Subcutaneous abdominal adipose tissue (tissue), 5 donors: Measurements from ENCODE around the gene ATP5F1D.
A peak's percentile ranks its signal among the peaks of the same experiment; 100 is the strongest.

Source experiments
- H3K27ac ChIP-seq: one replicate; pipeline ENCODE4 v1.7.0; 2013; ENCODE audit warnings: low read depth, mild to moderate bottlenecking, inconsistent platforms, low read length, moderate library complexity
- H3K27me3 ChIP-seq, 5 donors: one replicate each; pipeline ENCODE4 v1.7.0; 2013; ENCODE audit warnings: low read length in 5 of 5, inconsistent platforms in 1 of 5; ENCODE audit not compliant: control insufficient read depth in 5 of 5, insufficient read depth in 4 of 5
- H3K36me3 ChIP-seq, 5 donors: one replicate each; pipeline ENCODE4 v1.7.0; 2013; ENCODE audit warnings: low read length in 5 of 5; ENCODE audit not compliant: control insufficient read depth in 5 of 5, insufficient read depth in 5 of 5
- H3K4me1 ChIP-seq, 5 donors: one replicate each; pipeline ENCODE4 v1.7.0; 2013; ENCODE audit warnings: low read length in 5 of 5, mild to moderate bottlenecking in 3 of 5, moderate library complexity in 1 of 5; ENCODE audit not compliant: control insufficient read depth in 5 of 5, insufficient read depth in 5 of 5
- H3K4me3 ChIP-seq, 5 donors: one replicate each; pipeline ENCODE4 v1.7.0; 2013; ENCODE audit warnings: low read length in 5 of 5, low read depth in 1 of 5
- H3K9ac ChIP-seq, 5 donors: one replicate each; pipeline ENCODE4 v1.7.0; 2013; ENCODE audit warnings: low read length in 5 of 5, mild to moderate bottlenecking in 4 of 5, moderate library complexity in 3 of 5
- H3K9me3 ChIP-seq, 5 donors: one replicate each; pipeline ENCODE4 v1.7.0; 2013; ENCODE audit warnings: low read length in 5 of 5; ENCODE audit not compliant: control insufficient read depth in 5 of 5
- donor health status: healthy.
- donor health status: healthy.
- donor health status: healthy.
- donor health status: healthy.
- donor health status: healthy.

ATP5F1D gene

DNA sequence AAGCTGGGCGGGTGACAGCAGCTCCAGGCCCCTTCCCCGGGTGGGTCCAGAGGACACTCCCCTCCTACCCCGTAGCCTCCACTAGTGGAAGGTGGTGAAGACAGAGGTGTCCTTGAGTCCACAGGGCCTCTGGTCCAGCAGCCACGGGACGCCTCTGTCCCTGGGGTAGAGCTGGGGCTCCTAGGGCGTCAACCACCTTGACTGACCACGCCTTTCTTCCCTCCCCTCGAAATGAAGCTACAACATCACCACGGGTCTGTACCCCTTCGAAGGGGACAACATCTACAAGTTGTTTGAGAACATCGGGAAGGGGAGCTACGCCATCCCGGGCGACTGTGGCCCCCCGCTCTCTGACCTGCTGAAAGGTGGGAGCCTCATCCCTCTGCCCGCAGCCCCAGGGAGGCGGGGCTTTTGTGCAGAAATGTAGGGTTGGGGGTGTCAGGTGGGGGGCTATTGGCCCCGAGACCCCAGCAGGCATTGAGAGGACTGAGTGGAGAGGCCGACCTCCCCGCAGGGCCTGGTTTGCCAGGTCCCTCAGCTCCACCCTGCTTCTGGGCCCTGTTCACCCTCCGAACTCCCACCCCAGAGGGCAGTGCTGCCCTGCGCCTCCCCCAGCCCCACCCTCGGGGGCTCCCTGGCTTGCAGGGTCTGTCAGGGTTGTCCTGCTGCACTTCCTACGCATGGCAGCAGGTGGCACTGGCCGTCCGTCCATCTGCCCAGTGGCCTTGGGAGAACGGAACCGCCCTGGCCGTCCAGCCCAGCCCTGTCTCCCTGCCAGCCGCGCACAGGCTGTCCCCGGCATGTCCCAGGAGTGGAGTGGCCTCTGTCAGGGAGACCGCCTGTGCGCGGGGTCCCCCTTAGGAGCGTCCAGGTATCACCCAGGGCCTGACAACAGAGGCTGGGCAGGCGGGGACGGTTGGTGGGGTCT, 20.3 kb upstream of the ATP5F1D start:
- no peak overlapping the region for H3K27ac ChIP-seq
- peaks cover 0 to 42% (median 17%) of the 10 kb centered on the region in 5 donors for H3K4me1 ChIP-seq
- H3K36me3 ChIP-seq = peaks cover 0 to 64% (median 45%) of the 10 kb centered on the region in 5 donors

DNA sequence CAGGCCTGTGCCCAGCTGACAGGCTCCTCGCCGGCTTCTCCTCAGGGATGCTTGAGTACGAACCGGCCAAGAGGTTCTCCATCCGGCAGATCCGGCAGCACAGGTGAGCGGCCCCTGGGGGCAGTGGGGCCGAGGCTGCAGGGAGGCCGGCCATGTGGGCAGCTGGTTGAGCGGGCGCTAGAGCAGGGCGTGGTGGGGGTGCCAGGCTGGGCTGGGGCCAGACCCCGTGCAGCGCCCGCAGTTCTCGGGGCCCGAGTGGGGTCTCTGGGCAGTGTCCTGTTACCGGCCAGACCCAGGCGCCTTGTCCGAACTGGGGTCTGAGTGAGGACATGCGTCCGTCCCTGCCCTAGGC, 19.7 kb upstream of the ATP5F1D start:
- peaks cover 0 to 67% (median 51%) of the 10 kb centered on the region in 5 donors for H3K36me3 ChIP-seq
- H3K4me1 ChIP-seq = peaks cover 0 to 36% (median 17%) of the 10 kb centered on the region in 5 donors
- H3K27ac ChIP-seq = no peak overlapping the region

More for the DNA sequence above, 20.3 kb upstream of the ATP5F1D start:
- Histone ChIP-seq H3K4me3 (no peak overlapping the region), H3K9ac (no peak overlapping the region), H3K9me3 (no peaks in the 10 kb centered on the region), H3K27me3 (no peaks in the 10 kb centered on the region)

DNA sequence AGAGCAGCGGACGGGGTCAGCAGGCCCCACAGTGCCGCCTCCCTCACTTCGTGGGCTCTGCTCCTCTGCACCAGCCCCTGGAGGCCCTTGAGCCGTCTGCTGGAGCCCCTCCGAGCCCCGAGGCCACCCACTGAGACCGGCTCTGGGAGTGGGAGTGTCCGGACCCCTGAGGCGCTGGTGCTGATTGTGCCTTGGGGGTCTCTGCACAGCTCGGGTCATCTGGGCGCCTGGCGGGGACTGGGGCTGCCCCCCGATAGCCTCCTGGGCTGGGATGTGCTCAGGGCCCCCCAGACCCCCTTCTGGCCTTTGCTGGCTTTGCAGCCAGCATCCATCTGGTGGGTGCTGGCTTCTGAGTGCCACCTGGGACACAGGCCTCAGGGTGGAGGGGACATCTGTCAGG, 19.2 kb upstream of the ATP5F1D start:
- Histone ChIP-seq H3K27me3 (no peaks in the 10 kb centered on the region), H3K36me3 (peaks cover 0 to 72% (median 56%) of the 10 kb centered on the region in 5 donors), H3K4me3 (no peak overlapping the region), H3K9ac (peak overlapping the region in 1 of 5 donors; percentile 10), H3K9me3 (no peaks in the 10 kb centered on the region), H3K27ac (no peak overlapping the region), H3K4me1 (peaks cover 0 to 31% (median 17%) of the 10 kb centered on the region in 5 donors)

More for the DNA sequence above, 19.7 kb upstream of the ATP5F1D start:
- Histone ChIP-seq H3K9me3 (no peaks in the 10 kb centered on the region), H3K27me3 (no peaks in the 10 kb centered on the region), H3K9ac (no peak overlapping the region), H3K4me3 (no peak overlapping the region)

DNA sequence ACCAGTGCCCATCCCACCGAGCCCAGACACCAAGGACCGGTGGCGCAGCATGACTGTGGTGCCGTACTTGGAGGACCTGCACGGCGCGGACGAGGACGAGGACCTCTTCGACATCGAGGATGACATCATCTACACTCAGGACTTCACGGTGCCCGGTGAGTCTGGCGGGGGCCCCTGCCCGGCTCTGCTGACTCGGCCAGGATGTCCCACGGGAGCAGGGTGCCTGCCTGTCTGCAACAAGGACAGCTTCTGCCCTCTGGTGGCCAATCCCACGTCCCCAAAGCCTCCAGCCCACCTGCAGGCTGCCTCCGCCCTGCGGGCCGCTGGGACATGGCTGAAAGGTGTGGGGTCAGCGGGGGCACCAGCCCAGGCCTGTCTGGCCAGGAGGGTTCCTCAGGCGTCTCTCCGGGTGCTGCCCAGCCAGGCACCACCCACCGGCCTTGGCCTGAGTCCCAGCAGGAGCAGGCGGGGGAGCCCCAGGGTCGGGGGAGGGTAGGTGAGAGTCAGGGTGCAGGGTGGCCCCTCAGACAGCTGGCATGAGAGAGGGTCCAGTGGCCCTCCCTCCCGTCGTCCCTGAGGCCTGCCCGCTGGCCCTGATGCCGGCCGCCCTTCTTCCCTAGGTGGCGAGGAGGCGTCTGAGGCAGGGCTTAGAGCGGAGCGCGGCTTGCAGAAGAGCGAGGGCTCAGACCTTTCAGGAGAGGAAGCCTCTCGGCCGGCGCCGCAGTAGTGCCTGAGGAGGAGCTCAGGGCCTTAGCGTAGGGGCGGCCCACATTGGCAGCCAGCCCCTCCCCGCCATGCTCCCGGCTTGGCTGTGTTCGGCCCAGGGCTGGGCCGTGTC, 18.3 kb upstream of the ATP5F1D start:
- Histone ChIP-seq H3K9ac (peak overlapping the region in 1 of 5 donors; percentile 10), H3K4me3 (no peak overlapping the region), H3K27me3 (no peaks in the 10 kb centered on the region), H3K4me1 (peaks cover 0 to 23% (median 12%) of the 10 kb centered on the region in 5 donors), H3K36me3 (peaks cover 0 to 76% (median 61%) of the 10 kb centered on the region in 5 donors), H3K9me3 (no peaks in the 10 kb centered on the region), H3K27ac (no peak overlapping the region)

DNA sequence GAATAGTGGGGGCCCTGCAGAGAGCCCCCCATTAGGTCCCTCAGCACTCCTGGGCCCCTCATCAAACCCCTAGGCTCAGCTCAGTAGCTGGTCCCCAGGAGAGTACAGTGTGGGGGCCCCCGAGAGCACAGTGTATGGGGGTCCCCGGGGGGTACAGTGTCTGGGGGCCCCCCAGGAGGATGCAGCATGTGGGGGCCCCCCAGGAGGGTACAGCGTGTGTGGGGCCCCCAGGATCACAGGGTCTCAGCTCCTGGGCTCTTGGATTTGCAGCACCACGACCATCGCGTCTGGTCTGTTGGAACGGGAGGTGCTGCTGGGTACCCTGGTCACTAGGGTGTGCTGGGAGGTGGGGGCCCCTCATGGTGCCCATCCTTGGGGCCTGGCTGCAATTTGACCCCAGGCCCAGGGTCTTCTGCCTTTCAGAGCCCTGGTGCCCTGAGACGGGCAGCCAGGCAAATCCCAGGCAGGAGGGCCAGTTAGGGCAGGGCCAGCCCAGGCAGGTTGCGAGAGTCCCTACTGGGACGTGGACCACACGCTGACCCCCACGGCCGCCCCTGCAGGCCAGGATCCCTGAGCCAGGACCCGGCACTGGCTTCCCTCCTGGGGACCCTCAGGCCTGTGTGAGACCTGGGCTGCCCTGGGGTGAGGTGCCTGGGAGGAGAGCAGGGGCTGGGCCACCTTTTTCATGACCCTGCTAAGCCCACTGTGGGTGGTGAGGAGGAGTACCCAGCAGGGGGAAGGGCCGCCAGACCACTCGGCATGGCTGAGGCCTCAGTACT, 17.3 kb upstream of the ATP5F1D start:
- Histone ChIP-seq H3K27me3 (no peaks in the 10 kb centered on the region), H3K9ac (peak overlapping the region in 1 of 5 donors; percentile 43), H3K4me3 (no peak overlapping the region), H3K4me1 (peaks cover 0 to 15% (median 7%) of the 10 kb centered on the region in 5 donors), H3K36me3 (peaks cover 0 to 74% (median 61%) of the 10 kb centered on the region in 5 donors), H3K9me3 (no peaks in the 10 kb centered on the region), H3K27ac (no peak overlapping the region)

DNA sequence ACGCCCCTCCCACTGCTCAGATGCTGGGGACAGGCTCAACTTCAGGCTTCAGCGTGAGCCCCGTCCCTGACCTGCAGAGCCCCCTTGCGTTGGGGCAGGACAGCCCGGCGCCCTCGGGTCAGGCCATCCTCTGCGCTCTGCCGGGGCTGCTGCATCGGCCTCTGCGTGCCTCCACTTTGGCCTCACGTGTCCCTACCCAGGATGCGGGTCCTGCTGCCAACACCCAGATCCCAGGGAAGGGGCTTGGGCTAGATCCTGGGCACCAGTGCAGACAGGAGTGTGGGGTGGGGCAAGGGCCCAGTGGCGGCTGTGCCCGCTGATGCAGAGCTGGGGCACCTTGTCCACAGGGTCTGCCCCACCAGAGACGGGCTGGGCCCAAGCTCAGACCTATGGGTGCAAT, 16.7 kb upstream of the ATP5F1D start:
- H3K27ac ChIP-seq = no peak overlapping the region
- no peaks in the 10 kb centered on the region for H3K9me3 ChIP-seq
- H3K9ac ChIP-seq = peak overlapping the region in 1 of 5 donors; percentile 43
- H3K4me1 ChIP-seq = peaks cover 0 to 15% (median 7%) of the 10 kb centered on the region in 5 donors
- no peak overlapping the region for H3K4me3 ChIP-seq
- H3K27me3 ChIP-seq = no peaks in the 10 kb centered on the region
- H3K36me3 ChIP-seq = peaks cover 0 to 72% (median 60%) of the 10 kb centered on the region in 5 donors

DNA sequence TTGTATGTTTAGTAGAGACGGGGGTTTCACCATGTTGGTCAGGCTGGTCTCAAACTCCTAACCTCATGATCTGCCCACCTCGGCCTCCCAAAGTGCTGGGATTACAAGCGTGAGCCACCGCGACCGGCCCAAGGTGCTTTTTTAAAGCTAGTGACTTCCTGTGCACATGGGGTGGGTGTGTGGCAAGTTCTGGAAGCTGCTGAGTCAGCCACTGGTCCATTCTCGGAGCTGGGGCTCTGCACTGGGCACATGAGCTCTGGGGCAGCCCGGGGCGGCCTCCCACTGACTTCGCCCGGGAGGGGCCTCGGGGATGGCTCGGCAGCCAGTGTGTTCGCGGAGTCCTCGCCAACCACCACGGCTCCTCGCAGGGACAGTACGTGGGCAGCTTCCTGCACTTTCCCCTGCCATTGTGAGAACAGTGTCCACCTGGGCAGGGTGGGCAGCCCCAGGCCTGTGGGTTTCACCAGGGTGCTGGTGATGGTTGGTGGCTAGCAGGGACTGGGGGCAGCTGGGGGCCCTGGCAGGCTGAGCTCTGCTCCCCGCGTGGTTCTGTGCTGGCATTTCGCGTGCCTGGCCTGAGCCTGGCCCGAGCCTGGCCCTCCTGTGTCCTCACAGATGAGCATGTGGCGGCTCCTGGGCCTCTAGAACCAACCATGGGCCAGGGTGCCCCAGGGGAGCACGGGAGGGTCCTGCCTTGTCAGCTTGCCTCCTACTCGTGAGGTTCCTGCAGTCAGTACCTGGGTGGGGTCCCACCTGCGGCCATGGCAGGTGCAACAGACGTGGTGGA, 15.9 kb upstream of the ATP5F1D start:
- H3K4me3 ChIP-seq = no peak overlapping the region
- no peak overlapping the region for H3K27ac ChIP-seq
- no peaks in the 10 kb centered on the region for H3K9me3 ChIP-seq
- H3K4me1 ChIP-seq = peaks cover 0 to 15% (median 7%) of the 10 kb centered on the region in 5 donors
- H3K36me3 ChIP-seq = peaks cover 0 to 64% (median 53%) of the 10 kb centered on the region in 5 donors
- no peak overlapping the region for H3K9ac ChIP-seq
- no peaks in the 10 kb centered on the region for H3K27me3 ChIP-seq

DNA sequence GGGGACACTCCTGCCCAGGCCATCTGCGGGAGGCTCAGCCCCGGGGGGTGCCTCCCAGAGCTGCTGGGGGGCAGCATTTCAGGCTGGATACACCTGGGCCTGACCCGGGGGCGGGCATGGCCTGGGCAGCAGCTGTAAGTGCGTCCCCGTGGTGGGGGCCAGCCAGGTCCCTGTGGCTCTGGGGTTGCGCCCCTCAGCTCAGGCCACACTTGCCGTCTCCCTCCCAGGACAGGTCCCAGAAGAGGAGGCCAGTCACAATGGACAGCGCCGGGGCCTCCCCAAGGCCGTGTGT, 15.4 kb upstream of the ATP5F1D start:
- Histone ChIP-seq H3K9me3 (no peaks in the 10 kb centered on the region), H3K27me3 (no peaks in the 10 kb centered on the region), H3K9ac (no peak overlapping the region), H3K36me3 (peaks cover 0 to 59% (median 48%) of the 10 kb centered on the region in 5 donors), H3K4me1 (peaks cover 0 to 14% (median 6%) of the 10 kb centered on the region in 5 donors), H3K27ac (no peak overlapping the region), H3K4me3 (no peak overlapping the region)
